IMR-90 (cell line): Measurements from ENCODE around the gene ZDHHC3. TPM values are rescaled to one million over a fixed set of nuclear protein-coding genes. Genes with fewer than 3 reads are reported as not detected.

Experiments used
- ATAC-seq: fragments of 200-7000 bp; cut with Tn5 transposase; 2 replicates; pipeline ENCODE4 v1.9.1; 2020; ENCODE audit warnings: low read depth, mild to moderate bottlenecking, moderate library complexity
- BruUV-seq: library from RNA; stranded (reverse); fragments of 400-500 nt; replicated peaks from 2 replicates; lab custom pipeline; 2021; lab: Mats Ljungman, UMichigan
- CTCF ChIA-PET: fragments of 300-600 bp; formaldehyde crosslinking; extraction: SDS; loops from one replicate; lab custom pipeline; 2021; ENCODE audit warnings: antibody characterized with exemption; lab: Yijun Ruan, JAX
- POLR2A ChIA-PET: fragments of 300-600 bp; sonication (Branson Sonifier 250); formaldehyde crosslinking; loops from one replicate; lab custom pipeline; 2022; ENCODE audit warnings: antibody characterized with exemption; ENCODE audit not compliant: unreplicated experiment; lab: Charles Lee
- DNase-seq: peaks from one replicate; pipeline ENCODE4 v3.0.0; 2013
- H2AFZ ChIP-seq: replicated peaks from 2 replicates; pipeline ENCODE3; 2013; ENCODE audit warnings: low read length, mild to moderate bottlenecking; ENCODE audit not compliant: poor library complexity
- H2AK5ac ChIP-seq: 2 replicates; pipeline ENCODE4 v1.6.1; 2013; ENCODE audit warnings: low read depth, low read length, inconsistent platforms
- H2AK9ac ChIP-seq: replicated peaks from 2 replicates; pipeline ENCODE3; 2013; ENCODE audit warnings: mild to moderate bottlenecking, low read depth, low read length, moderate library complexity; ENCODE audit not compliant: poor library complexity
- H2BK120ac ChIP-seq: 2 replicates; pipeline ENCODE4 v1.6.1; 2013; ENCODE audit warnings: low read depth, low read length, inconsistent platforms
- H2BK15ac ChIP-seq: 3 replicates; pipeline ENCODE4 v1.6.1; 2013; ENCODE audit warnings: low read depth, low read length, inconsistent platforms
- H2BK20ac ChIP-seq: 2 replicates; pipeline ENCODE4 v1.6.1; 2013; ENCODE audit warnings: low read depth, mild to moderate bottlenecking, inconsistent platforms, low read length, moderate library complexity
- H2BK5ac ChIP-seq: 2 replicates; pipeline ENCODE4 v1.6.1; 2013; ENCODE audit warnings: mild to moderate bottlenecking, low read depth, low read length, inconsistent platforms; ENCODE audit not compliant: poor library complexity, severe bottlenecking
- H3K14ac ChIP-seq: replicated peaks from 2 replicates; pipeline ENCODE4 v1.6.1; 2013; ENCODE audit warnings: low read depth, low read length, inconsistent platforms
- H3K18ac ChIP-seq: 2 replicates; pipeline ENCODE4 v1.6.1; 2013; ENCODE audit warnings: low read depth, low read length, control low read depth
- H3K23ac ChIP-seq: 2 replicates; pipeline ENCODE4 v1.6.1; 2013; ENCODE audit warnings: low read depth, low read length, inconsistent platforms
- H3K27ac ChIP-seq: 2 replicates; pipeline ENCODE4 v1.5.1; 2013; ENCODE audit warnings: mild to moderate bottlenecking, control low read depth, low read length; ENCODE audit not compliant: insufficient read depth
- H3K27me3 ChIP-seq: 2 replicates; pipeline ENCODE4 v1.6.1; 2013; ENCODE audit warnings: low read length; ENCODE audit not compliant: control insufficient read depth, insufficient read depth
- H3K36me3 ChIP-seq: 2 replicates; pipeline ENCODE4 v1.6.1; 2013; ENCODE audit warnings: low read length, mixed read lengths; ENCODE audit not compliant: control insufficient read depth, insufficient read depth
- H3K4ac ChIP-seq: 2 replicates; pipeline ENCODE4 v1.6.1; 2013; ENCODE audit warnings: low read depth, low read length, inconsistent platforms
- H3K4me1 ChIP-seq: 2 replicates; pipeline ENCODE4 v1.6.1; 2013; ENCODE audit warnings: low read length, mixed read lengths; ENCODE audit not compliant: control insufficient read depth, insufficient read depth
- H3K4me2 ChIP-seq: 2 replicates; pipeline ENCODE4 v1.6.1; 2013; ENCODE audit warnings: low read depth, mild to moderate bottlenecking, control low read depth, low read length, moderate library complexity
- H3K4me3 ChIP-seq: 2 replicates; pipeline ENCODE4 v1.5.1; 2013; ENCODE audit warnings: low read depth, mild to moderate bottlenecking, control low read depth, low read length, moderate library complexity; ENCODE audit not compliant: insufficient read depth
- H3K56ac ChIP-seq: 2 replicates; pipeline ENCODE4 v1.6.1; 2013; ENCODE audit warnings: low read length, inconsistent platforms; ENCODE audit not compliant: insufficient read depth; ENCODE audit errors: extremely low read depth
- H3K79me1 ChIP-seq, 2 experiments: 2 replicates each; pipeline ENCODE4 v1.6.1; 2013; ENCODE audit warnings: low read length in 2 of 2, inconsistent platforms in 1 of 2, low read depth in 1 of 2
- H3K9ac ChIP-seq: 2 replicates; pipeline ENCODE4 v1.6.1; 2013; ENCODE audit warnings: low read depth, low read length, control low read depth
- H3K9me1 ChIP-seq: 2 replicates; pipeline ENCODE4 v1.6.1; 2013; ENCODE audit warnings: low read length, inconsistent platforms; ENCODE audit not compliant: insufficient read depth
- H3K9me3 ChIP-seq: 2 replicates; pipeline ENCODE4 v1.6.1; 2013; ENCODE audit warnings: low read length; ENCODE audit not compliant: control insufficient read depth, insufficient read depth
- H4K20me1 ChIP-seq: 2 replicates; pipeline ENCODE4 v1.6.1; 2013; ENCODE audit warnings: low read length, inconsistent platforms; ENCODE audit not compliant: insufficient read depth
- H4K5ac ChIP-seq: 2 replicates; pipeline ENCODE4 v1.6.1; 2013; ENCODE audit warnings: mild to moderate bottlenecking, low read depth, low read length, control low read depth
- H4K8ac ChIP-seq, 2 experiments: 2 replicates each; pipeline ENCODE4 v1.6.1; 2013; ENCODE audit warnings: low read depth in 2 of 2, low read length in 2 of 2, control low read depth in 1 of 2, inconsistent platforms in 1 of 2
- H4K91ac ChIP-seq: 2 replicates; pipeline ENCODE4 v1.6.1; 2013; ENCODE audit warnings: low read depth, low read length, inconsistent platforms; ENCODE audit not compliant: insufficient read depth
- BHLHE40 ChIP-seq: fragments of 150-350 bp; IDR thresholded peaks from 2 replicates; pipeline ENCODE4 v1.6.1; 2016; ENCODE audit warnings: mild to moderate bottlenecking, low read depth, low read length
- CEBPB ChIP-seq: IDR thresholded peaks from 2 replicates; pipeline ENCODE4 v1.6.1; 2012; ENCODE audit warnings: low read depth, low read length, improper control_type of control experiment
- CTCF ChIP-seq: conservative IDR thresholded peaks from 2 replicates; pipeline ENCODE4 v1.5.1; 2012; ENCODE audit warnings: mild to moderate bottlenecking, low read depth, low read length, improper control_type of control experiment
- FOS ChIP-seq: fragments of 150-350 bp; IDR thresholded peaks from 2 replicates; pipeline ENCODE4 v1.6.1; 2016; ENCODE audit warnings: low read depth, low read length
- MAFK ChIP-seq: IDR thresholded peaks from 2 replicates; pipeline ENCODE4 v1.6.1; 2012; ENCODE audit warnings: low read depth, low read length, improper control_type of control experiment
- MAZ ChIP-seq: IDR thresholded peaks from 2 replicates; pipeline ENCODE4 v1.6.1; 2012; ENCODE audit warnings: low read depth, mild to moderate bottlenecking, low read length, improper control_type of control experiment, moderate library complexity, borderline replicate concordance
- MXI1 ChIP-seq: IDR thresholded peaks from 2 replicates; pipeline ENCODE4 v1.6.1; 2012; ENCODE audit warnings: low read depth, mild to moderate bottlenecking, low read length, moderate library complexity, borderline replicate concordance
- NFE2L2 ChIP-seq: fragments of 150-350 bp; IDR thresholded peaks from 2 replicates; pipeline ENCODE4 v1.6.1; 2016; ENCODE audit warnings: low read depth, mild to moderate bottlenecking, low read length
- POLR2A ChIP-seq: IDR thresholded peaks from 2 replicates; pipeline ENCODE4 v1.6.1; 2012; ENCODE audit warnings: mild to moderate bottlenecking, low read depth, low read length
- RAD21 ChIP-seq: IDR thresholded peaks from 2 replicates; pipeline ENCODE4 v1.6.1; 2012; ENCODE audit warnings: low read length, improper control_type of control experiment
- RCOR1 ChIP-seq: IDR thresholded peaks from 2 replicates; pipeline ENCODE4 v1.6.1; 2012; ENCODE audit warnings: mild to moderate bottlenecking, low read length, improper control_type of control experiment; ENCODE audit not compliant: insufficient replicate concordance
- RFX5 ChIP-seq: IDR thresholded peaks from 2 replicates; pipeline ENCODE4 v1.8.0; 2012; ENCODE audit warnings: low read depth, mild to moderate bottlenecking, low read length, moderate library complexity
- SMC3 ChIP-seq: fragments of 150-350 bp; IDR thresholded peaks from 2 replicates; pipeline ENCODE4 v1.6.1; 2016; ENCODE audit warnings: low read depth, mild to moderate bottlenecking, antibody characterized with exemption, low read length, moderate library complexity
- WGBS, 2 experiments: methylation state at CpG; one replicate each; pipeline versions ENCODE4 v1.1.5 to v1.1.7; 2013; ENCODE audit warnings: missing lambda C conversion rate in 2 of 2; ENCODE audit not compliant: insufficient read length in 1 of 2; ENCODE audit errors: extremely low coverage in 2 of 2; 5-methylcytosine and 5-hydroxymethylcytosine counted together
- dilution Hi-C: fragments of 300-500 bp; cut with HindIII; formaldehyde crosslinking; loops from one replicate; pipeline ENCODE4 v1.14.3; 2018; ENCODE audit warnings: low sequenced_read_pairs; ENCODE audit not compliant: unreplicated experiment
- in situ Hi-C: fragments of 300-500 bp; cut with MboI; formaldehyde crosslinking; loops from 3 replicates; pipeline ENCODE4 v1.14.3; 2019; ENCODE audit warnings: low sequenced_read_pairs, inconsistent platforms, mixed read lengths
- intact Hi-C: fragments of 100-400 bp; cut with micrococcal nuclease; formaldehyde crosslinking; loops from 2 replicates; pipeline ENCODE4 v1.10.0; 2022
- polyA plus RNA-seq, 3 experiments: library from polyadenylated mRNA; depleted of rRNA; stranded (reverse); fragments of >200 nt; gene quantifications; 2 replicates each; pipeline ENCODE4 v1.2.3, GENCODE V29; 2012; ENCODE audit warnings: low replicate concordance in 1 of 3
- total RNA-seq: library from RNA; depleted of rRNA; stranded (reverse); fragments of >200 nt; gene quantifications from 2 replicates; pipeline ENCODE4 v1.2.3, GENCODE V29; 2012

Gene ZDHHC3
- total and polyA plus RNA-seq, 2 of the 4 experiments (the other 2 are of a cell fraction) = 57.7 to 59.6 TPM

GRCh38 chr3:44989636-44990373 lies 13.8 kb upstream of the ZDHHC3 start:
- H3K9me1 ChIP-seq = peaks cover 28% of the 10 kb centered on the region
- H3K79me1 ChIP-seq = peaks cover 36 to 69% of the 10 kb centered on the region in 2 experiments
- no peak overlapping the region for H3K4me2 ChIP-seq
- ChIA-PET POLR2A (no interaction called here), CTCF (interaction anchor here (0.5 kb wide), 1 partner anchor 138 kb away, joined by 3 read pairs; no protein-coding TSS in a partner anchor)
- TF ChIP-seq CTCF = no peak
- no peak for TF ChIP-seq RCOR1
- no peak for TF ChIP-seq RFX5
- TF ChIP-seq POLR2A = no peak
- TF ChIP-seq RAD21 = no peak
- no peak for TF ChIP-seq BHLHE40
- TF ChIP-seq NFE2L2 = no peak
- no peak for TF ChIP-seq MAZ
- TF ChIP-seq MAFK = no peak
- TF ChIP-seq MXI1 = no peak
- TF ChIP-seq SMC3 = no peak
- TF ChIP-seq FOS = no peak
- TF ChIP-seq CEBPB = no peak
- H4K8ac ChIP-seq = no peak overlapping the region
- H3K4ac ChIP-seq = no peak overlapping the region
- no peak overlapping the region for H2BK20ac ChIP-seq
- no peak overlapping the region for H3K56ac ChIP-seq
- H2BK5ac ChIP-seq = no peak overlapping the region
- no peak overlapping the region for H2AFZ ChIP-seq
- no peak overlapping the region for H2AK9ac ChIP-seq
- no peak overlapping the region for H2BK15ac ChIP-seq
- peaks cover 33% of the 10 kb centered on the region; the same call in 1 of the 2 replicates for H4K20me1 ChIP-seq
- dilution Hi-C loops (no loop called here), in situ Hi-C loops (no loop called here), intact Hi-C loops (no loop called here)
- BruUV-seq = no TSS peak
- H3K27ac ChIP-seq = no peak overlapping the region
- H4K91ac ChIP-seq = no peak overlapping the region
- H3K27me3 ChIP-seq = no peaks in the 10 kb centered on the region
- H3K18ac ChIP-seq = no peak overlapping the region
- no CpG with 5 or more reads among the region's 1 CpG for WGBS, 2 experiments
- peaks cover 18% of the 10 kb centered on the region for H3K4me1 ChIP-seq
- H3K36me3 ChIP-seq = peaks cover 4% of the 10 kb centered on the region
- no peak overlapping the region for H2BK120ac ChIP-seq
- no peak overlapping the region for H3K4me3 ChIP-seq
- ATAC-seq (no peak), DNase-seq (no peak)
- no peak overlapping the region for H3K23ac ChIP-seq
- H4K5ac ChIP-seq = no peak overlapping the region
- H2AK5ac ChIP-seq = no peak overlapping the region; the same call in 1 of the 2 replicates
- no peak overlapping the region for H3K9ac ChIP-seq
- H3K14ac ChIP-seq = no peak overlapping the region
- no peaks in the 10 kb centered on the region for H3K9me3 ChIP-seq
